Measurements from ENCODE around the gene SORCS2.
"Not testable (repeated sequence)": the region's sequence is repeated elsewhere in the genome, so short reads cannot be mapped to it uniquely, and the experiment has no call there.

Gene SORCS2

GRCh38 chr4:7587433-7588405 lies 395.4 kb downstream of the SORCS2 start:
- DNase-seq (ENCODE audit: low spot score), result no peak

- DNase-seq (ENCODE audit: low spot score), result no peak
These were observed 397.9 kb downstream of the SORCS2 start for GRCh38 chr4:7590189-7590588.

GRCh38 chr4:7590899-7591298 lies 398.6 kb downstream of the SORCS2 start:
- no peak for DNase-seq (ENCODE audit: low spot score)

- no peak for DNase-seq (ENCODE audit: low spot score)
These were observed 399.2 kb downstream of the SORCS2 start for GRCh38 chr4:7591409-7592053.

- DNase-seq (ENCODE audit: low spot score), result no peak
These were observed 401.5 kb downstream of the SORCS2 start for GRCh38 chr4:7593646-7594412.

GRCh38 chr4:7595934-7596461 lies 403.7 kb downstream of the SORCS2 start:
- no peak for DNase-seq (ENCODE audit: low spot score)

- DNase-seq (ENCODE audit: low spot score), result no peak
These were observed 404.7 kb downstream of the SORCS2 start for GRCh38 chr4:7596918-7597606.

- no peak for DNase-seq (ENCODE audit: low spot score)
These were observed 406.8 kb downstream of the SORCS2 start for GRCh38 chr4:7598939-7599790.

- DNase-seq (ENCODE audit: low spot score), result no peak
These were observed 407.9 kb downstream of the SORCS2 start for GRCh38 chr4:7600247-7600646.

- not testable (repeated sequence) for DNase-seq (ENCODE audit: low spot score)
These were observed 409.8 kb downstream of the SORCS2 start for GRCh38 chr4:7602166-7602565.

- no peak for DNase-seq (ENCODE audit: low spot score)
These were observed 415.0 kb downstream of the SORCS2 start for GRCh38 chr4:7607156-7607910.

- DNase-seq (ENCODE audit: low spot score), result no peak
These were observed 415.7 kb downstream of the SORCS2 start for GRCh38 chr4:7608046-7608445.

GRCh38 chr4:7609316-7609715 lies 417.0 kb downstream of the SORCS2 start:
- no peak for DNase-seq (ENCODE audit: low spot score)

- DNase-seq (ENCODE audit: low spot score), result no peak
These were observed 417.8 kb downstream of the SORCS2 start for GRCh38 chr4:7610022-7610670.

GRCh38 chr4:7610841-7611240 lies 418.5 kb downstream of the SORCS2 start:
- DNase-seq (ENCODE audit: low spot score), result no peak

GRCh38 chr4:7612311-7612897 lies 420.1 kb downstream of the SORCS2 start:
- no peak for DNase-seq (ENCODE audit: low spot score)

GRCh38 chr4:7614350-7614949 lies 422.1 kb downstream of the SORCS2 start:
- DNase-seq (ENCODE audit: low spot score), result no peak

GRCh38 chr4:7616193-7616592 lies 423.9 kb downstream of the SORCS2 start:
- no peak for DNase-seq (ENCODE audit: low spot score)

- no peak for DNase-seq (ENCODE audit: low spot score)
These were observed 426.0 kb downstream of the SORCS2 start for GRCh38 chr4:7618361-7618760.

Data from hematopoietic multipotent progenitor cell treated with erythropoietin and hydrocortisone succinate and interleukin-3 and kit ligand, for 15 days (in vitro differentiated cells).